GM19467 (cell line): Measurements from ENCODE around the gene UBQLN2.
A peak's percentile ranks its signal among the peaks of the same experiment; 100 is the strongest.
"Not testable (repeated sequence)": the region's sequence is repeated elsewhere in the genome, so short reads cannot be mapped to it uniquely, and the experiment has no call there.

ENCODE experiments used
- ATAC-seq: cut with Tn5 transposase; IDR thresholded peaks from one replicate; pipeline ENCODE4 v1.9.1; 2021; ENCODE audit warnings: mild to moderate bottlenecking, moderate library complexity; ENCODE audit not compliant: unreplicated experiment

Gene UBQLN2

DNA sequence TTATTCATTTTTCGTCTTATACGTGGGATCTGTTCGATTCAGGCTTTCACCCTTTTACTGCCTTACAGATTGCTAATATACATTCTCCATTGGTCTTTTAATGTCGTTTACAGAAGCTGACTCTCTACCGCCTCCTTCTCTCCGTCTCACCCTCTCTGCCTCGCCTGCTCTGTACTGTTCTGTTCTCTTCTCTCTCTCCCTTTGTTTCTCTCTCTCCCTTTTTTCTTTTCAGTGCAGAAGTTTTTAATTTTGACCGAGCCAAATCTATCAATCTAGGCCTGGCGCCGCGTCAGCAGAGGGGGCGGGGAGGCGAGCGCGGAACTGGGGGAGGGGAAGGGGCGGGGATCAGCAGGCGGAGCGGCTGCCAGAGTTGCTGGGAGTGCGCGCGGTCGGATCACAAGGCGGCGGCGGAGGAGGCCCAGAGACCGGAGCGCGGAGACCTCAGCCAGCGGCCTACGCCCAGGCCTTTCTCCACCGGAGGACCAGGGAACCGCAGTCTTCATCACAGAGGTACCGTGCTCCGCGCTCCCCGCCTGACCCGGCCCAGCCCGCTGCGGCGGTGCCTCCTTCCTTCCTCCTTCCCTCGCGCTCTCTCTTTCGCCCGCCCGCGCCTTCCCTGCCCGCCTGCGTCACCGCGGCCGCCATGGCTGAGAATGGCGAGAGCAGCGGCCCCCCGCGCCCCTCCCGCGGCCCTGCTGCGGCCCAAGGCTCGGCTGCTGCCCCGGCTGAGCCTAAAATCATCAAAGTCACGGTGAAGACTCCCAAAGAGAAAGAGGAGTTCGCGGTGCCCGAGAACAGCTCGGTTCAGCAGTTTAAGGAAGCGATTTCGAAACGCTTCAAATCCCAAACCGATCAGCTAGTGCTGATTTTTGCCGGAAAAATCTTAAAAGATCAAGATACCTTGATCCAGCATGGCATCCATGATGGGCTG lies at the start of gene UBQLN2:
Gene UBQLN2 (plus strand): TSS at position 397 of the 931 bp plus-strand sequence. CDS start 247 bp downstream, at position 644.
- ATAC-seq: peak; percentile 60

DNA sequence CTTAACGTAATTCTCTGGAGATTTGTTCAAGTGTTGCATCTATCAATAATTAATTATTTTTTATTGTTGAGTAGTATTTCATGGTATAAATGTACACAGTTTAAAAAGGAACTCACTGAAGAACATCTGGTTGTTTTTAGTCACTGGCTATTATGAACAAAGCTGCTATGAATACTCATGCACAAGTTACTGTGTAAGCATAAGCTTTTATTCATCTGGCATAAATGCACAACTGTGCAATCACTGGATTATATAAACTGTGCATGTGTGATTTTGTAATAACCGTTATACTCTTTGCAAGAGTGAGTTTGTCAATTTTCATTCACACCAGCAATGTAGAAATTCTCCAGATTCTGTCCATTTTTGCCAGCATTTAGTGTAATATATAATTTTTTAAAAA lies 43.8 kb upstream of the UBQLN2 start:
- ATAC-seq: no peak

DNA sequence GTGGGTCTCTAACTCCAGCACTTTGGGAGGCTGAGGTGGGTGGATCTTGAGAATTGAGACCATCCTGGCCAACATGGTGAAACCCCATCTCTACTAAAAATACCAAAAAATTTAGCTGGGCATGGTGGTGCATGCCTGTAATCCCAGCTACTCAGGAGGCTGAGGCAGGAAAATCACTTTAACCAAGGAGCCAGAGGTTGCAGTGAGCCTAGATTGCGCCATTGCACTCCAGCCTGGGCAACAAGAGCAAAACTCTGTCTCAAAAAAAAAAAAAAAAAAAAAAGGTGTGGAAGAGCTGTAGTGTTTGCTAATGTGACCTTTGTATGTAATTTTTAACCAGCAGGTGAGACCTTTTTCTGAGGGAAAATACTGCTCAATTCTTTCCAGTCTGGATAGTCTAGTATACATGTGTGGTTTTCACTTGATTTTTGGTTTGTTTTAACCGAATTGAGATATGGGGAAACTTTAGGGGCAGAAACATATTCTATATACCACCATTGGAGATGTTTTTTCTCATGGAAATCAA lies 33.9 kb upstream of the UBQLN2 start:
- not testable (repeated sequence) for ATAC-seq

DNA sequence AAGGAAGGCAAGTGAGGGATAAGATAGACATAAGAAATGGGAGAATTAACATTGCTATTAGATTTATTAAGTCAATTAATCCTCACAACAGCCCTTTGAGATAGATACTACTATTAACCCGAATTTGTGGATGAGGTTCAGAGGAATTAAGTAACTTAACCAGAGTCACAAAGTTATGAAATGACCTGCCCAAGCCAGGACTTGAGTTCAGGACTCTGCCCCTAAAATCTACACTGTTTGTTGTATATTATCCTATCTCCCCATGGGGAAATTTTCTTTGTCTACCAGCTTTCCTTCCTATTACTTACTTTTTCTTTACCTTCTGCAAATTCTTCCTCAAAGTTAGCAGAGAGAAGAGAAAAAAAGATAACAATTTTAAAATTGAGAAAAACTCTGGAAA lies 33.4 kb upstream of the UBQLN2 start:
- ATAC-seq: no peak

DNA sequence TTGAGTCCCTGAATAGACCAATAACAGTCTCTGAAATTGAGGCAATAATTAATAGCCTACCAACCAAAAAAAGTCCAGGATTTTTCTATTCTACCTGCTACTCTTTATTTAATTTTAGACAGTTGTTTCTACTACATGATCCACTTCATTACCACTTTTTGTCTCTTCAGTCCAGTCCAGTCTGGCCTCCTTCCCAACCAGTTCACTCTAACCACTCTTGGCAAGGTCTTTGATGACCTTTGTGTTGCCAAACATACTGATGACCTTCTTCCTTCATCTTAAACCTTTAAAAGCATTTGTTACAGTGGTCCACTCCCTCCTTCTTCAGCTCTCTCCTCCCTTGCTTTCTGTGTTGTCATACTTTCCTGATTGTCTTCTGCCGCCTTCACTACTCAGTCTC lies 12.8 kb upstream of the UBQLN2 start:
- ATAC-seq: no peak

DNA sequence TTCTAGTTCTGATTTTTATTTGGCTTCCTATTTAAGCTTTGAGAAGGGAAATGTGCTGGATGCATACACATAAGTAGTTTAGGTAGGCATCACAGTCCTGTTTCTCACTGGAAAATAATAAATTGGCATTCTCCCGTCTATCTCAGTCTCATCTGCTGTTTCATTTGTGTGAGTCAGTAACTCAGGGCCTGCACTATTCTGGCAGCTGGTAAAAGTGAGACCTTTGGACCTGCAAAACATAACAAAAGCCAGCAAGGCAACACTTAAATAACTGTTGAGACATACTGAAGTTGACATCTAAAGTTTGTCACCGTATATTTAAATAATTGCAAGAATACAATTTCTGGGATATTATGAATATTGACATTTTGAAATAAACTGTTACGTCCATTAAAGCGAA lies 8.6 kb upstream of the UBQLN2 start:
- ATAC-seq: no peak

DNA sequence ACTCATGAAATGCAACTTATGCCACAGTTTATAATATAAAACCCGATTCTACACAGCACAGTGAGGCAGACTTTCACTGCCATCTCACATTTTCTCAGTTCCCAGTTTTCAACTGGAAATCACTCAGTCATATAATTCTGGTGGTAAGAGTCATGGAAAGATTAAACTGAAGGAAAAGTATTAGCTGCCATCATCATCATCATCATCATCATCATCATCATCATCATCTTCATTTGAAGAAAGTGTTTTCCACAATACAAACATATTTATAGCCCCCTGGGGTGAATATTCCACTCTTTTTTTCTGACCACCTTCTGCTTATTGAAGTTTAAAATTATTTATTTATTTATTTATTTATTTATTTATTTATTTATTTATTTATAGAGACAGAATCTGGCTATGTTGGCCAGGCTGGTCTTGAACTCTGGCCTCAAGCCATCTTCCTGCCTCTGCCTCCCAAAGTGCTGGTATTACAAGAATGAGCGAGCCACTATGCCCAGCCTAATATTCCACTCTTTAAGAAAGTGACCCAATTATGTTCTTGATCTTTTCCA lies 6.0 kb upstream of the UBQLN2 start:
- ATAC-seq: no peak

DNA sequence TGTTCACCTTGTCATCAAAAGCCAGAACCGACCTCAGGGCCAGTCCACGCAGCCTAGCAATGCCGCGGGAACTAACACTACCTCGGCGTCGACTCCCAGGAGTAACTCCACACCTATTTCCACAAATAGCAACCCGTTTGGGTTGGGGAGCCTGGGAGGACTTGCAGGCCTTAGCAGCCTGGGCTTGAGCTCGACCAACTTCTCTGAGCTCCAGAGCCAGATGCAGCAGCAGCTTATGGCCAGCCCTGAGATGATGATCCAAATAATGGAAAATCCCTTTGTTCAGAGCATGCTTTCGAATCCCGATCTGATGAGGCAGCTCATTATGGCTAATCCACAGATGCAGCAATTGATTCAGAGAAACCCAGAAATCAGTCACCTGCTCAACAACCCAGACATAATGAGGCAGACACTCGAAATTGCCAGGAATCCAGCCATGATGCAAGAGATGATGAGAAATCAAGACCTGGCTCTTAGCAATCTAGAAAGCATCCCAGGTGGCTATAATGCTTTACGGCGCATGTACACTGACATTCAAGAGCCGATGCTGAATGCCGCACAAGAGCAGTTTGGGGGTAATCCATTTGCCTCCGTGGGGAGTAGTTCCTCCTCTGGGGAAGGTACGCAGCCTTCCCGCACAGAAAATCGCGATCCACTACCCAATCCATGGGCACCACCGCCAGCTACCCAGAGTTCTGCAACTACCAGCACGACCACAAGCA lies 898 bp downstream of the UBQLN2 start:
- ATAC-seq: peak; percentile 16

DNA sequence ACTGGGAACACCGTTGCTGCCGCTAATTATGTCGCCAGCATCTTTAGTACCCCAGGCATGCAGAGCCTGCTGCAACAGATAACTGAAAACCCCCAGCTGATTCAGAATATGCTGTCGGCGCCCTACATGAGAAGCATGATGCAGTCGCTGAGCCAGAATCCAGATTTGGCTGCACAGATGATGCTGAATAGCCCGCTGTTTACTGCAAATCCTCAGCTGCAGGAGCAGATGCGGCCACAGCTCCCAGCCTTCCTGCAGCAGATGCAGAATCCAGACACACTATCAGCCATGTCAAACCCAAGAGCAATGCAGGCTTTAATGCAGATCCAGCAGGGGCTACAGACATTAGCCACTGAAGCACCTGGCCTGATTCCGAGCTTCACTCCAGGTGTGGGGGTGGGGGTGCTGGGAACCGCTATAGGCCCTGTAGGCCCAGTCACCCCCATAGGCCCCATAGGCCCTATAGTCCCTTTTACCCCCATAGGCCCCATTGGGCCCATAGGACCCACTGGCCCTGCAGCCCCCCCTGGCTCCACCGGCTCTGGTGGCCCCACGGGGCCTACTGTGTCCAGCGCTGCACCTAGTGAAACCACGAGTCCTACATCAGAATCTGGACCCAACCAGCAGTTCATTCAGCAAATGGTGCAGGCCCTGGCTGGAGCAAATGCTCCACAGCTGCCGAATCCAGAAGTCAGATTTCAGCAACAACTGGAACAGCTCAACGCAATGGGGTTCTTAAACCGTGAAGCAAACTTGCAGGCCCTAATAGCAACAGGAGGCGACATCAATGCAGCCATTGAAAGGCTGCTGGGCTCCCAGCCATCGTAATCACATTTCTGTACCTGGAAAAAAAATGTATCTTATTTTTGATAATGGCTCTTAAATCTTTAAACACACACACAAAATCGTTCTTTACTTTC lies 1.8 kb downstream of the UBQLN2 start:
- ATAC-seq: peak; percentile 11

DNA sequence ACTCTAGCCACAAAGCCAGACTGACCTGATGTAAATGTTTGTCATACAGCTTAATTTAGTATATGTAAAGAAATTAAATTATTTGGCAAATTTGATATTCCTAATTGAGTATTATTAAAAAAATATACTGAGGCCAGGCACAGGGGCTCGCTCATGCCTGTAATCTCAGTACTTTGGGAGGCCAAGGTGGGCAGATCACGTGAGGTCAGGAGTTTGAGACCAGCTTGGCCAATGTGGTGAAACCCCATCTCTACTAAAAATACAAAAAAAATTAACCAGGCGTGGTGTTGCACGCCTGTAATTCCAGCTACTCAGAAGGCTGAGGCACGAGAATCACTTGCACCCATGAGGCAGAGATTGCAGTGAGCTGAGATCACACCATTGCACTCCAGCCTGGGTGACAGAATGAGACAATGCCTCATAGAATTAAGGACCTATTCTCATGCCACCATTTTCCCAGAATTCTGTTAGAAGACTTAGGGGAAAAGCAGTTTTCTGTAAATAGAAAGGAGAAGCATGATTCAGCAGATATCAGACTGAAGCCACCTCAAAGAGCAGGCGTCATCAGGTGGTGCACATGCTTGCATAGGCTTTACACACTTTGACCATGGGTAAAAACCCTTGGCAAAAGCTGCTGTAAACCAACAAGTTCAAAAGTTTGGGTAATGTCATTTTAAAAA lies 6.1 kb downstream of the UBQLN2 start:
- ATAC-seq: no peak

DNA sequence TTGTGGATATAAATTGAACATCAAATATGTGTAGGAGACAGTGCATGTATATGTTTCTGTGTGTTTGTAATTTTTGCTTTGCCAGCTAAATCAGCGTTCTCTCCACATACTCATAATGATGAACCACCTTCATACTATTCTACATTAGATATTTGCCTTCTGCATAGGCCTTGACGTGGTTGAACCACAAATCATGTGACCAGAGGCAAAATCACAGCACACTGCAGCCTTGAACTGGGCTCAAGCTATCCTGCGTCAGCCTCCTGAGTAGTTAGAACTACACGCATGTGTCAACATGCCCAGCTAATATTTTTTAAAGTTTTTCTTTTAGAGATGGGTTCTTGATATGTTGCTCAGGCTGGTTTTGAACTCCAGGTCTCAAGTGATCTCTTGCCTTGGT lies 9.5 kb downstream of the UBQLN2 start:
- ATAC-seq: no peak

DNA sequence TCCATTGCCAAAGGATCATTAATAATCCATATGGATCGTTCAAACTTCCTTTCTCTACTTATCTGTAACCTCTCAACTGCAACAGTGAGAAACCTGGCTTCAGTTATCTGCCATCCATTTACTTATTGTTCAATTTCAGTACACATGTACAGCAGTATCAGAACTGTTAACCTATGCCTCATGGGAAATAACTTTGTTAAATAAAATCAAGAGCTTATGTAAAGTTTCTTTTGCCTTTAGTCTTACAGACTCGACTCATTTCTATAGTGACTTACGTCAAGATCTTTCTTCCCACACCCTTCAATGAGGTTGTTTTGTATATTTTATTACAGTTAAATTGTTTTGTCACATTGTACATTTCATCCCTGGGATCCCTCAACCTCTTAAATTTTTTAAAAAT lies 11.4 kb downstream of the UBQLN2 start:
- no peak for ATAC-seq

DNA sequence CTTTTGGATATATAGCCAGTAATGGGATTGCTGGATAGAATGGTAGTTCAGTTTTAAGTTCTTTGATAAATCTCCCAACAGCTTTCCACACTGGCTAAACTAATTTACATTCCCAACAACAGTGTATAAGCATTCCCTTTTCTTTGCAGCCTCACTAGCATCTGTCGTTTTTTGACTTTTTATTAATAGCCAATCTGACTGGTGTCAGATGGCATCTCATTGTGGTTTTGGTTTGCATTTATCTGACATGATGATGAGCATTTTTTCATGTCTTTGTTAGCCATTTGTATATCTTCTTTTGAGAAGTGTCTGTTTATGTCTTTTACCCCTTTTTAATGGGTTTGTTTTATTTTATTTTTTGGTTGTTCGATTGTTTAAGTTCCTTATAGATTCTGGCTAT lies 13.3 kb downstream of the UBQLN2 start:
- ATAC-seq: no peak

DNA sequence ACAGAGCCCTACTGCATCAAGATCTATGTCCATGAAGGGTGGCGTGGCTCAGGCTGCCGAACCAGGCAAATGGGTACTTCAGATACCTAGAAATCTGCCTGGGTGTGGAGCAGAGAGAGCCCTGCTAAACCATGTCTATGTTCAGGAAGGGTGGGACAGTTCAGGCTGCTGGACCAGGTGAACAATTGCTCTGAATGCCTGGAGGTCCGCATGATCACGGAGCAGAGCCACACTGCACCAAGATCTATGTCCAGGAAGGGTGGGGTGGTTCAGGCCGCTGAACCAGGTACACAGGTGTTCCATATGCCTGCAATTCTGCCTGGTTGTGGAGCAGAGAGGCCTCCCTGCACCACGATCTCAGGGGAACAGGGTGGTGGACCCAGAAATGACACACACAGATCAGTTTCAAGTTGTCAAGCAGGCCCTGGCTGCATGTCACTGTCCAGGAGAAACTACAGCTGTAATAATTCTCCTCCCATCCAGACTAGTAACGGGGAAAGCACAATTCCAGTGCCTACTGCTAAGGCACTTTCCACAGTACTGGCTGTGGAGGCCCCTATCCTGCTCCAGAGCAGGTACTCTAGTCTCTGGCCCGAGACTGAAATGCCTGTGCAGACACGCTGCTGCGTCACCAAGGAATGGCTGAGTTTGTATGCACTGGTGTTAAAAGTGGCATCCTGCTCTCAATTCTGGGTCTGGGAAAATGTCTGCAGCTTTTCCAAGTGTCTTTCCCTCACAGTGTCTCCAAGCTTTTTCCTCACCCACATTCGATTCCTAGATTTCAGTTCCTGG lies 25.2 kb downstream of the UBQLN2 start:
- no peak for ATAC-seq

DNA sequence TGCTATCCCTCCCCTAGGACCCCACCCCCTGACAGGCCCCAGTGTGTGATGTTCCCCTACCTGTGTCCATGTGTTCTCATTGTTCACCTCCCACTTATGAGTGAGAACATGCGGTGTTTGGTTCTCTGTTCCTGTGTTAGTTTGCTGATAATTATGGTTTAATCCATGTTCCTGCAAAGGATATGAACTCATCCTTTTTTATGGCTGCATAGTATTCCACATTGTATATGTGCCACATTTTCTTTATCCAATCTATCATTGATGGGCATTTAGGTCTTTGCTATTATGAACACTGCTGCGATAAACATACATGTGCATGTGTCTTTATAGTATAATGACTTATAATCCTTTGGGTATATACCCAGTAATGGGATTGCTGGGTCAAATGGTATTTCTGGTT lies 28.4 kb downstream of the UBQLN2 start:
- ATAC-seq: not testable (repeated sequence)

DNA sequence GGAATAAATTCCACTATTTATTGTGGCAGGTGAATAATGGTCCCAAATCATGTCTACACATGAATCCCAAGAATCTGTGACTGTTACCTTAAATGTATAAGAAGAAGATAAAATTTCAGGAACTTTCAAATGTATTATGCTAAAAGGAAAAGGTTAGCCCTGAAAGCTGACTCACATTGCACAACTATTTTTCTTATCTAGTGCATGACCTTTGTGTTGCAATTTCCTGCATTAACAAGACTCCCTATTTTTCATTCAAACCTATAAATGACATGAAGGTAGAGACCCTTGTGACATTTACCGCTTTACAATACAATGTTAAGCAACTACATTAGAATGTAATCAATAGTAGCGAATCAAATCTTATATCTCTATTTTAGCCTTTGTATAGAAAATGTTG lies 36.7 kb downstream of the UBQLN2 start:
- no peak for ATAC-seq

DNA sequence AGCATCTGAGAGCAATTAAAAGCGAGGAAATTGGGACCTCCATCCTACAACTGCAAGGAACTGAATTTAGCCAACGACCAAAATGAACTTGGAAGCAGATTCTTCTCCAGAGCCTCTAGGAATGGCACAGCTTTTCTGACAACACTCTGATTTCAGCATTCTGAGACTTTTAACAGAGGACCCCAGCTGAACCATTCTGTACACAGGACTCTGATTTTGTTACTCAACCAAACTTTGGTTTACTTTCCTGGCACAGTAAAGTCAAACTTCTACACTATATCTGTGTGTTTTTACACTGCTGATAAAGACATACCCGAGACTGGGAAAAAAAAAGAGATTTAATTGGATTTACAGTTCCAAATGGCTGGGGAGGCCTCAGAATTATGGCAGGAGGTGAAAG lies 37.6 kb downstream of the UBQLN2 start:
- no peak for ATAC-seq

DNA sequence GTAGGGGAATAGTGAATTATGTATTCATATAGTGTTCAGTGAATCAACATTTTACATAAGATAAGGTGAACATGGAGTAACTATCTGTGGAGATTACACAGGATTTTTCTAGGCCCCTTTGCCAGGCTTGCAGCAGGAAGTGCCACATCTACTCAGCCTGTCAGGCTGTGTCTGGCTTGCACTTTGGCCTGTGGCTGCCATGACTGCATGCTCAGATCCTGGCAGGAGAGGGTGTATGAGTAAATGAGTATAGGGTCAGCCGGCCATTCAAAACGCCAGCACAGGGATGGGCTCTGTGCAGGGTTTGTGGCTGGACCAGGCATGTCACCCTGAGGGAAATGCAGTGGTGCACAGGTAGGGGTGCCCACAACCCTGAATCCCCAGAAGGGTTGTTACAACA lies 51.9 kb downstream of the UBQLN2 start:
- no peak for ATAC-seq
